T1000 (cell line): ENCODE data around the gene CHN2.

Experiments used
- DNase-seq: peaks from one replicate; lab custom pipeline; 2025; ENCODE audit warnings: mixed read lengths; lab: John Stamatoyannopoulos, UW

Gene CHN2

GRCh38 chr7:29308424-29308823, 113.8 kb downstream of the CHN2 start:
- no peak for DNase-seq

- no peak for DNase-seq
Observed at GRCh38 chr7:29309041-29309854, 114.7 kb downstream of the CHN2 start.

GRCh38 chr7:29310625-29311024, 116.0 kb downstream of the CHN2 start:
- DNase-seq = no peak

GRCh38 chr7:29311314-29311713, 116.7 kb downstream of the CHN2 start:
- no peak for DNase-seq

GRCh38 chr7:29314148-29314547, 119.6 kb downstream of the CHN2 start:
- DNase-seq = no peak

- DNase-seq = no peak
Observed at GRCh38 chr7:29315122-29315891, 120.7 kb downstream of the CHN2 start.

- DNase-seq = no peak
Observed at GRCh38 chr7:29315892-29316270, 121.3 kb downstream of the CHN2 start.

- no peak for DNase-seq
Observed at GRCh38 chr7:29316926-29317325, 122.4 kb downstream of the CHN2 start.

- no peak for DNase-seq
Observed at GRCh38 chr7:29318853-29319718, 124.5 kb downstream of the CHN2 start.

GRCh38 chr7:29319719-29320521, 125.3 kb downstream of the CHN2 start:
- DNase-seq = no peak

- DNase-seq = no peak
Observed at GRCh38 chr7:29320577-29320976, 126.0 kb downstream of the CHN2 start.

- DNase-seq = no peak
Observed at GRCh38 chr7:29322023-29322712, 127.6 kb downstream of the CHN2 start.

- no peak for DNase-seq
Observed at GRCh38 chr7:29325476-29325875, 130.9 kb downstream of the CHN2 start.

- no peak for DNase-seq
Observed at GRCh38 chr7:29326864-29327263, 132.3 kb downstream of the CHN2 start.

GRCh38 chr7:29327455-29327854, 132.9 kb downstream of the CHN2 start:
- DNase-seq = no peak

GRCh38 chr7:29328045-29328444, 133.5 kb downstream of the CHN2 start:
- DNase-seq = no peak

- no peak for DNase-seq
Observed at GRCh38 chr7:29328811-29329210, 134.2 kb downstream of the CHN2 start.

- DNase-seq = no peak
Observed at GRCh38 chr7:29329686-29330085, 135.1 kb downstream of the CHN2 start.

GRCh38 chr7:29330136-29330535, 135.6 kb downstream of the CHN2 start:
- DNase-seq = no peak

GRCh38 chr7:29331163-29331562, 136.6 kb downstream of the CHN2 start:
- DNase-seq = no peak
